ENCODE results near the gene EDC4. TPM values are rescaled to one million over a fixed set of nuclear protein-coding genes. Genes with fewer than 3 reads are reported as not detected.

Gene EDC4
- total and polyA plus RNA-seq, 9 of the 15 experiments (the other 6 are each of a cell fraction or from before 2014, with no cell fraction given) = 1.1 to 131 (median 74.0) TPM

GRCh38 chr16:67872631-67873434, at the start of gene EDC4 (continued):
- TF ChIP-seq MGA (IDR thresholded peaks at IDR 0.05) = no peak
- peak; percentile 99 for TF ChIP-seq FIP1L1 (IDR thresholded peaks at IDR 0.05; ENCODE audit: low read depth, low read length, poor library complexity, severe bottlenecking)
- peak; percentile 80; the same call in 1 of the 2 replicates for TF ChIP-seq TFAP4 (CRISPR knock-in tag; IDR thresholded peaks at IDR 0.05; ENCODE audit: borderline replicate concordance)
- TF ChIP-seq CBX1 (IDR thresholded peaks at IDR 0.05; ENCODE audit: low read depth) = peak; percentile 67; the same call in 1 of the 2 replicates
- peak; percentile 72 for TF ChIP-seq POLR2H (tag; IDR thresholded peaks at IDR 0.05; ENCODE audit: low read depth)
- 0 out of 2 replicates have a peak, but pooled peaks have one; percentile 33 for TF ChIP-seq TCF3 (CRISPR knock-in tag; IDR thresholded peaks at IDR 0.05)
- 0 out of 2 replicates have a peak, but pooled peaks have one; percentile 47 for TF ChIP-seq GATAD2A (IDR thresholded peaks at IDR 0.05)
- no peak for TF ChIP-seq MECOM (CRISPR knock-in tag; IDR thresholded peaks at IDR 0.05)
- TF ChIP-seq EGR1 (conservative IDR thresholded peaks at IDR 0.05) = peak; percentile 98
- 0 out of 2 replicates have a peak, but pooled peaks have one; percentile 27 for TF ChIP-seq SRSF3 (IDR thresholded peaks at IDR 0.05; ENCODE audit: insufficient read depth, low read length)
- 0 out of 2 replicates have a peak, but pooled peaks have one; percentile 27 for TF ChIP-seq PTBP1 (IDR thresholded peaks at IDR 0.05; ENCODE audit: low read depth, low read length)
- peak; percentile 83; the same call in 1 of the 2 replicates for TF ChIP-seq NR1H2 (CRISPR knock-in tag; IDR thresholded peaks at IDR 0.05)
- peak; percentile 44; the same call in 1 of the 2 replicates for TF ChIP-seq DMBX1 (CRISPR knock-in tag; IDR thresholded peaks at IDR 0.05; ENCODE audit: borderline replicate concordance)
- TF ChIP-seq ZNF224 (CRISPR knock-in tag; IDR thresholded peaks at IDR 0.05) = peak; percentile 80; the same call in 1 of the 2 replicates
- TF ChIP-seq FOS (IDR thresholded peaks at IDR 0.05; ENCODE audit: extremely low read depth, insufficient read length) = no peak
